ENCODE results near the gene AFF1.

Gene AFF1

DNA sequence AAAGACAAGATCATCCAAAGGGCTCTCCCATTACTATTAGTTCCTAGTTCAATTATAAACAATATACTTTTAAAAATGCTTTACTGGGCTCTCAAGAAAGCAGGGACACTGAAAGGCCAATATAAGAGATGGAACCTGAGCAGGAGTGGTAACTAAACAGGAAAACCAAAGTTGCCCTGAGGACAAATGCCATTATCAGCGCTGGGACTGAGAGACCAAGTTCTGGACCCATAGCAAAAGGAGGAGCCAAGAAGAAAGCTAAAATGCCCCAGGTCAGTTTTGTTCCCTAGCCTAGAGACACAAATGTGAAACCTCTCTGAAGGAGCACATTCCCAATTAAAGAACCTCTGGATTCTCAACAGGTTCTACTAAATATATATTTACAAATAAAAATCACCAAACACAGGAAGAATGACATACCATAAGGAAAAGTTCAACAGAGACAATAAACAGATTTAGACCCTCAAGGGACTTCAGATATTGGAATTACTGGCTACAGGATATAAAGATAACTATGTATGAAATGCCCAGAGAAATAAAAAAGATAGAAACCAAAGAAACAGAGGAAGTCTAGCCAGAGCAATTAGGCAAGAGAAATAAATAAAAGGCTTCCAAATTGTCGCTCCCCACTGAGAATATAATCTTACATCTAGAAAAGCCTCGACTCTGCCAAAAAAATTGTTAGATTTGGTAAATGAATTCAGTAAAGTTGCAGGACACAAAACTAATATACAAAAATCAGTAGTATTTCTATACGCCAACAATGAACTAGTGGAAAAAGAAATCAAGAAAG, 218.5 kb downstream of the AFF1 start:
- no peaks in the 10 kb centered on the region for H3K9me3 ChIP-seq (ENCODE audit: control insufficient read depth, low read length)
- no peak overlapping the region for H3K4me3 ChIP-seq (ENCODE audit: low read length)
- H3K9ac ChIP-seq (ENCODE audit: low read length), result no peak overlapping the region
- no peaks in the 10 kb centered on the region for H3K4me1 ChIP-seq (ENCODE audit: control insufficient read depth, insufficient read depth, low read length)
- H3K36me3 ChIP-seq (ENCODE audit: control insufficient read depth, insufficient read depth, low read length), result no peaks in the 10 kb centered on the region
- H3K27me3 ChIP-seq (ENCODE audit: control insufficient read depth, insufficient read depth, low read length), result no peaks in the 10 kb centered on the region

DNA sequence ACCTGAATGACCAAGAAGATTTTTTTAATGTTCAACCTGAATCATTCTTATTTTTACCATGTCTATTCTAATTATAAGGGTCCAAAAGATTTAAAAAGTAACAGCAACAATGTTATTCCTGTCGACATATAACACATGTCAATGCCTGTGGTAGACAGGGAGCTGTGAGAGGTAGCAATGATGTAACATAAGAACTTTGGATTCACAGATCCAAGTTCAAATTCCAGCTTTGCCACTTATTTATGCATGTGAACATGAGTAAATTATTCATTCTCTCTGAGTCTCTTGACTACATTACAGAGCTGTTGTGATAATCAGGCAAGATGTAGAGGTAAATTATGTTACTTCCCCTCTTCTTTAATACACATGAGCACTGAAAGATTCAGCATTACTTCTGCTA, 231.1 kb downstream of the AFF1 start:
- no peaks in the 10 kb centered on the region for H3K36me3 ChIP-seq (ENCODE audit: control insufficient read depth, insufficient read depth, low read length)
- no peak overlapping the region for H3K9ac ChIP-seq (ENCODE audit: low read length)
- no peaks in the 10 kb centered on the region for H3K4me1 ChIP-seq (ENCODE audit: control insufficient read depth, insufficient read depth, low read length)
- H3K4me3 ChIP-seq (ENCODE audit: low read length), result no peak overlapping the region
- H3K27me3 ChIP-seq (ENCODE audit: control insufficient read depth, insufficient read depth, low read length), result no peaks in the 10 kb centered on the region
- no peaks in the 10 kb centered on the region for H3K9me3 ChIP-seq (ENCODE audit: control insufficient read depth, low read length)

DNA sequence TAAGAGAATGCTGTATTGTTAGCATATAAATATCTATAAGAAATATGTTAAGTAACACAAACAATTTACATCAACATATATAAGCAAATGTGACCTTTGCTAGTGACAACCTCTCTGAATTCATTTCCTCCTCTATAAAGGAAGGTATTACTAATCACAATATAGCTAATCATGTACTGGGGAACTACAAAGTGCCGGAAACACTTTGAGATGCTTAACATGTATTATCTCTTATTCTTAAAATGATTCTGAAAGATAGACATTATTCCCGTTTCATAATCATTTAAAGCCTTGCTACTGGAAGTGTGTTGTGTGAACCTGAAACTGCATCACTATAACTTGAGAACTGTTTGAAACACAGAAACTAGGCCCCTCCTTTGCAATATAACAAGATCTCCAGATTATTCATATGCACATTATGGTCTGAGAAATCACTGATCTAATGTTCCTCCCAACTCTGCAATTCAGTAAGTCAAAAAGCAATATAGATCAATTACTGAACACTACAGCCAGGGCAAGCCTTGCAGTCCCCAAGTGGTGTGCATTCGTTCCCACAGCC, 231.6 kb downstream of the AFF1 start:
- Histone ChIP-seq H3K36me3 (ENCODE audit: control insufficient read depth, insufficient read depth, low read length) (no peaks in the 10 kb centered on the region), H3K27me3 (ENCODE audit: control insufficient read depth, insufficient read depth, low read length) (no peaks in the 10 kb centered on the region), H3K9ac (ENCODE audit: low read length) (no peak overlapping the region), H3K4me1 (ENCODE audit: control insufficient read depth, insufficient read depth, low read length) (no peaks in the 10 kb centered on the region), H3K9me3 (ENCODE audit: control insufficient read depth, low read length) (no peaks in the 10 kb centered on the region), H3K4me3 (ENCODE audit: low read length) (no peak overlapping the region)

DNA sequence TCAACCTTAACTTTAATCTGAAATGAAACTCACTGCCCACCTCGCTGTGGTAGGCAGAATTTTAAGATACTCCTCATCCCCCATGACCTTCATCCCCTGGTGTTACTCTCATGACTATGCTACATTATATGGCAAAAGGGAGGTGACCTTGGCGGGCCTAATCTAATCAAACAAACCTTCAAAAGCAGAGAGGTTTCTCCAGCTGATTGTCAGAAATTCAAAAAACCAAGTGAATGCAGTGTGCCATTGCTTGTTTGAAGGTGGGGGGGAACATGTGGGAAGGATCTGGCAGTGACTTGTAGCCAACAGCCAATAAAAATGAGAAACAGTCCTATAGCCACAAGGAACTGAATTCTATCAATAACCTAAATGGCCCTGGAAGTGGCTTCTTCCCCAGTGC, 237.1 kb downstream of the AFF1 start:
- Histone ChIP-seq H3K4me1 (ENCODE audit: control insufficient read depth, insufficient read depth, low read length) (no peaks in the 10 kb centered on the region), H3K4me3 (ENCODE audit: low read length) (no peak overlapping the region)

DNA sequence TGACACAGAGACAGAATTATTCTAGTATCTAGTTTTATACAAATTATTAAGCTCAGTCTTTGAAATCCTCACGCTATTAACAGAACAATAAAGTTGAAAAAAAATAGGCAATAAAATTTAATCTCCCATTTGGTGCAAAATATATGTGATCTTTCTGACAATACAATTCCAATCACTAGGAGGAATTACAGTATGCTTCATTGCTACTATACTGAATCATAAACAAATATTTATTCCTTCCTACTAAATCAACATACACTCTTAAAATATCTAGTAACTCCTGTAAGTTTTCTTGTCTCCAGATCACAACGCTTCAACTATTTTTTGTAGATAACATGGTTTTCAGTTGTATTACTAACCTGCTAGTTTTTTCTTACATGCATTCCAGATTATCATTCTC, 239.9 kb downstream of the AFF1 start:
- H3K4me3 ChIP-seq (ENCODE audit: low read length), result no peak overlapping the region
- no peaks in the 10 kb centered on the region for H3K27me3 ChIP-seq (ENCODE audit: control insufficient read depth, insufficient read depth, low read length)
- no peaks in the 10 kb centered on the region for H3K9me3 ChIP-seq (ENCODE audit: control insufficient read depth, low read length)
- H3K9ac ChIP-seq (ENCODE audit: low read length), result no peak overlapping the region
- no peaks in the 10 kb centered on the region for H3K4me1 ChIP-seq (ENCODE audit: control insufficient read depth, insufficient read depth, low read length)
- no peaks in the 10 kb centered on the region for H3K36me3 ChIP-seq (ENCODE audit: control insufficient read depth, insufficient read depth, low read length)

More for the DNA sequence above, 237.1 kb downstream of the AFF1 start:
- Histone ChIP-seq H3K9me3 (ENCODE audit: control insufficient read depth, low read length) (no peaks in the 10 kb centered on the region), H3K9ac (ENCODE audit: low read length) (no peak overlapping the region), H3K36me3 (ENCODE audit: control insufficient read depth, insufficient read depth, low read length) (no peaks in the 10 kb centered on the region), H3K27me3 (ENCODE audit: control insufficient read depth, insufficient read depth, low read length) (no peaks in the 10 kb centered on the region)

DNA sequence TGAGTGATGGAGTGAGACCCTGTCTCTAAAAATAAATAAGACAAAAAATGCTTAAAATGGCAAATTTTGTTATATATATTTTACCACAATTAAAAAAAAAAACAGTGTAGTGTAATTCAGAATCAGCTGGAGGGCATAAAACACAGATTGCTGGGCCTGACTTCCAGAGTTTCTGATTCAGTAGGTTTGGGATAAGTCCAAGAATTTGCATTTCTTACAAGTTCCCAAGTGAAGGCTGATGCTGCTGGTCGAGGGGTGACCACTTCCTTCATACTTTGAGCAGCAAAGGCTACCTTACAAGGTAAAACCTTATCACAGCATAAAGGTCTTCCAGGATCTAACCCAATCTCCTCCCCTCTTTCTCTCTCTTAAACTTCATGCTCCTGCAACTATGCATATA, 244.9 kb downstream of the AFF1 start:
- H3K4me3 ChIP-seq (ENCODE audit: low read length), result no peak overlapping the region
- no peaks in the 10 kb centered on the region for H3K4me1 ChIP-seq (ENCODE audit: control insufficient read depth, insufficient read depth, low read length)
- H3K9ac ChIP-seq (ENCODE audit: low read length), result no peak overlapping the region
- H3K9me3 ChIP-seq (ENCODE audit: control insufficient read depth, low read length), result no peaks in the 10 kb centered on the region
- no peaks in the 10 kb centered on the region for H3K36me3 ChIP-seq (ENCODE audit: control insufficient read depth, insufficient read depth, low read length)
- no peaks in the 10 kb centered on the region for H3K27me3 ChIP-seq (ENCODE audit: control insufficient read depth, insufficient read depth, low read length)

DNA sequence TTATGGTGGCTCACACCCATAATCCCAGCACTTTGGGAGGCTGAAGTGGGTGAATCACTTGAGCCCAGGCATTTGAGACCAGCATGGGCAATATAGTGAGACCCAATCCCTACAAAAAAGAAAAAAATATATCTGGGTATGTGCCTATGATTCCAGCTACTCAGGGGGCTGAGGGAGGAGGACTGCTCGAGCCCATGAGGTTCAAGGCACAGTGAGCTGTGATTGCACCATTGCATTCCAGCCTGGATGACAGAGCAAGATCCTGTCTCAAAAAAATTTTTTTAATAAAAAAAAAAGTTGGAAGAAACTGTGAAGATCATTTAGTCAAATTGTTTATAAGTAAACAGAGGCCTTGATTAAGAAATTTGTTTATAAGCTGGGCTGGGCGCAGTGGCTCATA, 246.0 kb downstream of the AFF1 start:
- H3K27me3 ChIP-seq (ENCODE audit: control insufficient read depth, insufficient read depth, low read length), result no peaks in the 10 kb centered on the region
- H3K4me3 ChIP-seq (ENCODE audit: low read length), result no peak overlapping the region
- no peak overlapping the region for H3K9ac ChIP-seq (ENCODE audit: low read length)
- H3K36me3 ChIP-seq (ENCODE audit: control insufficient read depth, insufficient read depth, low read length), result no peaks in the 10 kb centered on the region
- no peaks in the 10 kb centered on the region for H3K9me3 ChIP-seq (ENCODE audit: control insufficient read depth, low read length)
- no peaks in the 10 kb centered on the region for H3K4me1 ChIP-seq (ENCODE audit: control insufficient read depth, insufficient read depth, low read length)

DNA sequence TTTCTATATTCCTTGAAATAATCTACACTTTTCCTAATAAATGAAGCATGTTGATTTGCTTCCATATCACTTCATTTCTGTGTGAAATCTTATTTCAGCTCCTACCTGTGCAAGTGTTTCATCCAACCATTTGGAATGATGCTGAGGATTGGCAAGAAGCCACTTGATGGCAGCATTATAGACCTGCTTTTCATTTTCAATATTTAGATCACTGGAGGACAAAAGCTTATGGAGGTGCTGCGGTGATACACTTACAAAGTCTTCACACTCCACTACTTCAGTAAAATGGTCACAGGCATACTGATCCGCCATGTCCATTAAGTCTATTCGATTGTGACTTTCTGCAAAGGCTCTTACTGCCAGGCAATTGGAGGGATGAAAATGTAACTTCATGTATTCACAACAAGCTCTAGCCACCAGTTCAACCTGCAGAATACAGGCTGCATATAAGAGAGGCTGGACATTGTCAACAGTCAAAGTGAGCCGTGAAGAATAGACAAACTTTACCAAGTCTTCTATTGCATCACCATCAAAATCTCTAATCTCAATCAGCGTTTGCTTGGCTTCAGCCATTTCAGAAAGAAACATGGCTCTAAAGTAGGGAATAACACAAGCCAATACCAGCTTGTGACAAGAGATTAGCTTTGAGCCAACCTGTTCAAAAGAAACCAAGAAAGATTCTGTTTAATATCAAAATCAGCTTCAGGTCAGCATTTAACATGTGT, 250.5 kb downstream of the AFF1 start:
- H3K9me3 ChIP-seq (ENCODE audit: control insufficient read depth, low read length), result no peaks in the 10 kb centered on the region

DNA sequence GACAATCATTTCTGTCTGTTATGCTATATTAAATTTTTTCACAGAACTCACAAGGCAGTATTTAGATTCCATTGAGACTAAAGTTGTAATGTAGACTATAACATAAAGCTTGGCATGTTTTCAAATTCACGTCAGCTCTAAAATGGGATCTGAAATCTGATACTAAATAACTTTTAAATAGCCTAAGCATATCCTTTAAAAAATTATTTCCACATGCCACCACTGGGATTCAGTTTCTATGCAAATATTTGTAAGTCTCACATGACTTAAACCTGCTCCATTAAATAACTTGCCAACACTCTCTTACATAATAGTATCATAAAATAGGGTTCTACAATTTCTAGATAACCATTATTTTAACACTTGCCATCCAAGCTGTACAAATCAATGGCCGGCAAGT, 253.2 kb downstream of the AFF1 start:
- no peaks in the 10 kb centered on the region for H3K36me3 ChIP-seq (ENCODE audit: control insufficient read depth, insufficient read depth, low read length)
- no peak overlapping the region for H3K9ac ChIP-seq (ENCODE audit: low read length)
- H3K4me1 ChIP-seq (ENCODE audit: control insufficient read depth, insufficient read depth, low read length), result peaks cover 5% of the 10 kb centered on the region
- no peak overlapping the region for H3K4me3 ChIP-seq (ENCODE audit: low read length)
- H3K9me3 ChIP-seq (ENCODE audit: control insufficient read depth, low read length), result no peaks in the 10 kb centered on the region
- H3K27me3 ChIP-seq (ENCODE audit: control insufficient read depth, insufficient read depth, low read length), result no peaks in the 10 kb centered on the region

More for the DNA sequence above, 250.5 kb downstream of the AFF1 start:
- no peak overlapping the region for H3K9ac ChIP-seq (ENCODE audit: low read length)
- no peaks in the 10 kb centered on the region for H3K36me3 ChIP-seq (ENCODE audit: control insufficient read depth, insufficient read depth, low read length)
- peaks cover 5% of the 10 kb centered on the region for H3K4me1 ChIP-seq (ENCODE audit: control insufficient read depth, insufficient read depth, low read length)
- H3K4me3 ChIP-seq (ENCODE audit: low read length), result no peak overlapping the region
- H3K27me3 ChIP-seq (ENCODE audit: control insufficient read depth, insufficient read depth, low read length), result no peaks in the 10 kb centered on the region

DNA sequence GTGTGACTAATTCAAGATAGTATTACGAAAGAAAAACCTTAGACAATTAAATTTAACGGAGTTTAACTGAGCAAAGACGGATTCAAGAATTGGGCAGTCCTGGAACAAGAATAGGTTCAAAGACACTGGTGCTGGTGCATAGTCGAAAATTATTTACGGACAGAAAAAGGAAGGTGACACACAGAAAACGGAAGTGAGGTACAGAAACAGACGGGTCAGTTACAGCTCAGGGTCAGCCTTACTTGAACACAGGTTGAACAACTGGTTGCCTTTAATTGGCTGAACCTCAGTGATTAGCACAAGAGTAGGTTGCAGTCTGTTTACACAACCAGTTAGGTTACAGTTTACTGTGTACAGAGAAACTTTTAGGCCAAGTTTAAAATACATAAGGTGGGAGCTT, 254.1 kb downstream of the AFF1 start:
- Histone ChIP-seq H3K36me3 (ENCODE audit: control insufficient read depth, insufficient read depth, low read length) (no peaks in the 10 kb centered on the region), H3K27me3 (ENCODE audit: control insufficient read depth, insufficient read depth, low read length) (no peaks in the 10 kb centered on the region), H3K9me3 (ENCODE audit: control insufficient read depth, low read length) (no peaks in the 10 kb centered on the region), H3K4me1 (ENCODE audit: control insufficient read depth, insufficient read depth, low read length) (peaks cover 5% of the 10 kb centered on the region), H3K4me3 (ENCODE audit: low read length) (no peak overlapping the region), H3K9ac (ENCODE audit: low read length) (no peak overlapping the region)

Measured in mucosa of stomach (tissue), 1 donor.